NCI-H2029 (cell line): ENCODE results near the gene CA10.

Experiments used
- DNase-seq: peaks from one replicate; lab custom pipeline; 2025; lab: John Stamatoyannopoulos, UW

The CA10 gene

DNA sequence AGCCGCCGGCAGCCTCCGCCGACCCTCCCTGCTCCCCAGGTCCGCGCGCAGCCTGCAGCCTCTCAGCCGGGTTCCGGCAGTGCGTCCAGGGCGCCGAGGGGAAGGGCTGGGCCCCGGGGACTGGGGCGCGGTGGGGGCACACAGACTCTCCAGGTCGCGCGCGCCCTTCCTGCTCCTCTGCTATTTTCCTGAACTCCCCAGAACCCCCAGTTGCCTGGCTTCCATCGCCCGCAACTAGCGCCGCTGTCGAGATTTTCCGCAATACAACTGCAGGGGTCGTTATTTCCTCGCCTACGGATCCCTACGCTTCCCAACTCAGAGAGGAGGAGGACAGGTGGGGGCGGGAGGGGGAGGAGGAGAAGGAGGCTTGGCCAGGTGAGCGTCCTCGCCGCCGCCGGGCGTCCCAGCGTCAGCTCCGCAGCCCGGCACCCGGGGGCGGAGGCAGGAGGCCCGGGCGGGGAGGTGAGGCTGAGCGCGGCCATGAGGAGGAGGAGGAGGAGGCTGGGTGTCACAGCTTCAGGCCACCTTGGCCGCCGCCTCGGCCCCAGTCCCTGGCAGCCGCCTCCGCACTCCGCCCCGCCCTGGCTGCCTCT, at the start of gene CA10:
CA10 (minus strand) TSS at position 265 of the 593 bp plus-strand sequence.
- peak; percentile 72 for DNase-seq

GRCh38 chr17:52207796-52208195, 49.3 kb upstream of the CA10 start:
- DNase-seq, result no peak

DNA sequence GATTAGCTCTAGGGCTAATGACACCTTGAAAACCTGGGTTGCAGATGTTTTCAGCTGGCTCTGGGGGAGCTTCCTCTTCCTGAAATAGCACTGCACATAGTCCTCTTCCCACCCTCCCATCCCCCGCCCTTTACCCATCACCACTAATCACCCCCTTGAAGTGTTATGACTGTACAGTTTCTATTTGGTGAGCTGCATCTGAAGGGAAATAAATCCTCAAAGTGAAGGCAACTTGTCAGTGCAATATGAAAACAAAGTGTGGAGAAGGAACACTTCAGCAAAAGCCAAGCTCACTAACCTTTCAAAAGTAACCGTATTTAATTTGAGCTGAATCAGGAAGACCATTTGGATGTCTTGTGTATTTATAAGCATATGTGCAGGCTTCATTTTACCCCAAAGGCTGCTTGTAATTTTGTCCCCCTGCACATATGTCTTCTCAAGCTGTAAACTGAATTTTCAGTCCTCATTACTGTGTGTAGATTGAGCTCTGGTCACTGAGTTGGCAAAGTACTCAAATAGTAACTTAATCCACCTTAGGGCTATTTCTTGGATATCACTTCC, 44.1 kb upstream of the CA10 start:
- no peak for DNase-seq

DNA sequence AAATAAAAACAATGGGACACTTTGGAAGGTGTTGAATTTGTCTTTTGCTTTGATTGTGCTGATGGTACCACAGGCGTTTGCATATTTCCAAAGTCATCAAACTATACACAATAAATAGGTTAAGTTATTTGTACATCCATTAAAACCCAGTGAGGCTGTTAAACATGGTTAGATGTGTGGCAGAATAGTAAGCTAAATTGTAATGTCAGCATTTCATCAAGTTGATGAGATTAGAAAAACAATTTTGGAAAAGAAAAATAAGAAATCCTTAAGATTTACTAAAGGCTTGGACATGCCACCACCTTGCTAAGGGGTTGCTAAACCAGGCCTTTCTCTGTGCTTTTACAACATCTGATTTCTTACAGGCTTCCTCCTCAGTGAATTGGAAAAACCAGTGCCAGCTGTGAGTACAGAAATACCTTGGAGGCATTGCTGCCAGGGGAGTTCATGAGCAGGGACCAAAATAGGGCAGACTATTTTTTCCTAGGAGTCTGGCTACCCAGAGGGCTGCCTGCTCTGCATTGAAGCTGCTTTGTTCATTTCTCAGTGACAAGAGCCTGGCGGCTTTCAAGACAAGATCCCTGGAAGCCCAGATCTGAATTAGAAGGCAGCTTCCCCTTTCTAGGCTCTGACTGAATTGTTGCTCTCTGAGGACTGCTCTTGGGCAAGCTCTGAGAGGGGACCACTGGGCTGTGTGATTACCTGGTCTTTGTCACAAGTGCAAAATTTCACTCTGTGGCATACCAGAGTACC, 43.4 kb upstream of the CA10 start:
- DNase-seq, result no peak

DNA sequence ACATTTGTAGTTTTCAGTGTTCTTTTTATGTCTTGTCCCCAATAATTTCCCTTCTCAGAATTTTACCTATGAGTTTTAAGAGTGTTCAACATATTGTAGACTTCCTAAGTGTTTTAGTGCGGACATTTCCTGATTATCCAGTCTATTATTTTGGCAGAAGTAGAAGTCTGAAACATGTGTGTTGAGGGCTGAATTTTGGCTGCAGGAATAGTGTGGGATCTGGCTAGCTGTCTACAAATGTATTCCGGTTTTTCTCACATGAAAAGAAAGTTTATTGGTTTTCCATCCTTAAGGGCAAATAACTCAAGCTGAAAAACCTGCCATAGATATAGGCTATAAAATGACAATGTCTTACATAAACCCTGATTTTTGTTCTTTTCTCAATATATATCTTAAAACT, 33.0 kb upstream of the CA10 start:
- DNase-seq, result no peak

DNA sequence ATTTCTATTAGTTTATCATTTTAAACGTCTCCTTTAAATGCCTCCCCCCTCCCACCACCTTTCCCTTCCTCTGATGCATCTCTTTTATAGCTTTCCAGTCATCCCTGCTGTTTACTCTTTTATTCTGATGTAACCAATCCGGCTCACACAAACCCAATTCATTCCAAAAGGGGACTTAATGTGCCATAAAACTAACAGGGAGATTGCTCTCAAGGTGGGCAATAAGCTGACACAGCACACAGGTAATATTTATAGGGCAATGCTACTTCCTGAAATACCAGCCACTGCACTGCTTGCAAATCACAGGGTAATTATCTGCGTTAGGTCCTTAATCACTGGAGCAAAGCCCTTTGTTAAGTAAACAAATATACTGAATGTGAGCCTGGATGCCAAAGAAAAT, 23.3 kb upstream of the CA10 start:
- peak; percentile 76 for DNase-seq

GRCh38 chr17:52178012-52178411, 19.5 kb upstream of the CA10 start:
- DNase-seq, result no peak

DNA sequence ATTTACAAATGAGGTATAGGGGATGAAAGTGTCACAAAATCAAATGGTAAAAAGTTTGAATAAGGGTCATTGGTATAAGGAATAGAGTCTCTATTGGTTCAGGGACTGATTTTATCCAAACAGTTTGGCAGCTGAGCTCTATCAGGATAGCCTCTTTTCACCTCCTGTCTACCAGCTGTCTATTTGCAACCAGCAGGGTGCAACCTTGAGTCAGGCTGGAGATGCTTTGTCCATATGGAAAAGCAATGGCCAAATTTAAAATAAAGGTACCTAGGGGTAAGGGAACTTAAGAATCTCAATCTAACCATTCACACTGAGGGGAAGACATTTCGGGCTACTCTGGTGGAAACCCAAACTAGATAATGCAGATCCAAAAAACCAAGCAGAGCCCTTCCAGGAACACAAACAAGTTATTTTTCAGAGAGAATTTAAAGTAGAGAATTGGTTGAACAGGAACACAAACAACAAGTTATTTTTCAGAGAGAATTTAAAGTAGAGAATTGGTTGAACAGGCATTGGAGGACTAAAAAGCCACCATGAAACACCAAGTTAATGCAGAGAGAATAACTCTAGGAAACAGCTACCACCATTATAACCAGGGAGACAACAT, 12.6 kb upstream of the CA10 start:
- peak; percentile 42 for DNase-seq

- no peak for DNase-seq
These were observed 1.6 kb upstream of the CA10 start for GRCh38 chr17:52160136-52160567.

GRCh38 chr17:52159246-52160135, 977 bp upstream of the CA10 start:
- no peak for DNase-seq

DNA sequence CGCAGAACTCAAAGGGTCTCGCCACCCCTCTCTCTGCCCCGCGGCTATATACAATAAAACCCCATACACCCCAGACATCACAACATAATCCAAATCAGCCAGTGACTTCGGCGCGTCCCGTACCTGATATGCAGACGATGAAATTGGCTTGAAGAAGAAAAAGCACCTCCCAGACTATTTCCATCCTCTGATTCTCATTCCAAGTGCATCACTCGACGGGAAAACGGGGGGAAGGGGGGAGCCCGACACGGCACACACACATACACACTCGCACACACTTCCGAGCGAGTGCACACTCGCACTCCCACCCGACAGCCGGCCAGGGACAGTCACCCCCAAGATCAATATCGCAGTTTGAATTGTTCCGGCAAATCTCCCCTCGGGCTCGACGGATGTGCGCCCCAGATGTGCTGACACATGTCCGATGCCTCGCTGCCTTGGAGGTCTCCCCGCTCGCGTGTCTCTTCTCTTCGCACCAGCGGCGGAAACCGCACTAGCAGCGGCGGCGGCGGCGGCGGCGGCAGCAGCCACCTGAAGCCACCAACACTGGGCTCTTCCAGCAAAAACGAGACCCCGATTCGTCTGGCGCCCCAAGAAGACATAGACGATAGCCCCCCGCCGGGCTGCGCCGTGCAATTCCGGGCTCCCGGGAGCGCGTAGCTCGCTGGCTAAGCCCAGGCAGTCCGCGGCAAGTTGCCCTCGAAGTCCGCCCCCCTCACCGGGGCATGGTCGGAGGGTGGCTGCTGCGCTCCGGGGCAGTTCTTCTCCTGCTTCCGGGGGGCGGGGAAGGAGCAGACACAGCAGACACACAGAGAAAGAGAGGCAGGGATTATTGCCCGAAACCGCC, 688 bp downstream of the CA10 start:
- no peak for DNase-seq

- peak; percentile 22 for DNase-seq
These were observed 1.6 kb downstream of the CA10 start for GRCh38 chr17:52156576-52157570.

GRCh38 chr17:52155301-52155700, 3.2 kb downstream of the CA10 start:
- DNase-seq, result no peak

DNA sequence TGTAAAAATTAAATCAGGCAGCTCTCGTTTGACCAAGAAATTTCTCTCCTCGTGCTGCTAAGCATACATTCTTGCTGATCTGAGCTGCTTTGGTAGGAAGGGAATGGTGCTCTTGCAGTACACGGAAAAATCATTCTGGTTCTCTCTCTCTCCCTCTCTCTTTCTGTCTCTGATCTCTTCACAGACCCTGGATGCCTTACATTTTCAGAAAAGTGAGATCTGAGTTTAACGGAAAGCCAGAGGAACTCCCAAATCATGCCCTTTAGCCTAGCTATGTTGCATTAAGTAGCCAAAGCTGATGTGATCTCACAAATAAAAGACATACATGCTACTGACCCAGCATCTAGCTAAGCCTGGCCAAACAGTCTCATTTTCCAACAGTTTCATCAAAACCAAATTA, 4.0 kb downstream of the CA10 start:
- DNase-seq, result no peak

GRCh38 chr17:52150935-52151334, 7.6 kb downstream of the CA10 start:
- DNase-seq, result no peak

DNA sequence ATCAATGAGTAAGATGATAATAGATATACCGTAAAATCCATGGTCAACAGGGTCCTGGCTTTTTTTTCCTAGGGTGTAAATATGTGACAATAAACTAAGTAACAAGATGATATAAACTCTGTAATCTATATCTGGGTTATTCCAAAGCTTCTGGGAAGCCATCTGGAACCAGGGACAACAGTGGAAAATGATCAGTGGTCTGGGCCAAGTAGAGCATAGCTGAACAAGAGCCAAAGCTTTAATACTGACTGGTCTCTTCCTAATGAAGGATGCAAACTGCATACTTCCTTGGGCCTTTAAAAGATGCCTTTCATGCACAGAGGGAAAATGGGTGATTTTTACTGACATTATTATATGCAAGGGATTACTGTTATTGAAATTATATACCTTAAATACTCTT, 8.9 kb downstream of the CA10 start:
- no peak for DNase-seq

- peak; percentile 74 for DNase-seq
These were observed 9.6 kb downstream of the CA10 start for GRCh38 chr17:52148969-52149351.

- no peak for DNase-seq
These were observed 10.1 kb downstream of the CA10 start for GRCh38 chr17:52148288-52148968.

GRCh38 chr17:52147872-52148271, 10.6 kb downstream of the CA10 start:
- DNase-seq, result peak; percentile 14
